Measurements from ENCODE around the gene ATXN2L. TPM values are rescaled to one million over a fixed set of nuclear protein-coding genes. Genes with fewer than 3 reads are reported as not detected.

Gene ATXN2L
- total RNA-seq, 1 experiment from 2014 or later: 270 TPM

DNA sequence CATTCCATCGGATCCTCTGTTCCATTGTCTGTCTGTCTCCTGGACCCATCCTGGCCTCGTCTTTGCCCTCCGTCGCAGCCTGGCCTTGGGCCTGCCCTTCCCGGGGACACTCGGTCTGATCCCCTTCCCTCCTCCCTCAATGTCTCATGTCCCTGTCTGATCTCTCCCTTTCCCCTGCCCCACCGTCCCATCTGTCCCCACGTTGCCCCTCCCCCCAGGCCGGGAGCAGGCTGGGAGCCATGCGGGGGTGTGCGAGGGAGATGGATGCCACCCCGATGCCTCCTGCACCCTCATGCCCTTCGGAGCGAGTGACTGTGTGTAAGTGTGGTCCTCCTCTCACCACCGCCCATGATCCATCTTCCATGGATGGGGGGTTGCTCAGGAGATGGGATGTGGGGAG is 50.2 kb downstream of the ATXN2L start:
- no peak for ATAC-seq
- 0 out of 2 replicates have a peak, but pooled peaks have one; percentile 13 for TF ChIP-seq POLR2AphosphoS5 (IDR thresholded peaks at IDR 0.05; ENCODE audit: low read depth, low read length)
- TF ChIP-seq, protein P1, sequence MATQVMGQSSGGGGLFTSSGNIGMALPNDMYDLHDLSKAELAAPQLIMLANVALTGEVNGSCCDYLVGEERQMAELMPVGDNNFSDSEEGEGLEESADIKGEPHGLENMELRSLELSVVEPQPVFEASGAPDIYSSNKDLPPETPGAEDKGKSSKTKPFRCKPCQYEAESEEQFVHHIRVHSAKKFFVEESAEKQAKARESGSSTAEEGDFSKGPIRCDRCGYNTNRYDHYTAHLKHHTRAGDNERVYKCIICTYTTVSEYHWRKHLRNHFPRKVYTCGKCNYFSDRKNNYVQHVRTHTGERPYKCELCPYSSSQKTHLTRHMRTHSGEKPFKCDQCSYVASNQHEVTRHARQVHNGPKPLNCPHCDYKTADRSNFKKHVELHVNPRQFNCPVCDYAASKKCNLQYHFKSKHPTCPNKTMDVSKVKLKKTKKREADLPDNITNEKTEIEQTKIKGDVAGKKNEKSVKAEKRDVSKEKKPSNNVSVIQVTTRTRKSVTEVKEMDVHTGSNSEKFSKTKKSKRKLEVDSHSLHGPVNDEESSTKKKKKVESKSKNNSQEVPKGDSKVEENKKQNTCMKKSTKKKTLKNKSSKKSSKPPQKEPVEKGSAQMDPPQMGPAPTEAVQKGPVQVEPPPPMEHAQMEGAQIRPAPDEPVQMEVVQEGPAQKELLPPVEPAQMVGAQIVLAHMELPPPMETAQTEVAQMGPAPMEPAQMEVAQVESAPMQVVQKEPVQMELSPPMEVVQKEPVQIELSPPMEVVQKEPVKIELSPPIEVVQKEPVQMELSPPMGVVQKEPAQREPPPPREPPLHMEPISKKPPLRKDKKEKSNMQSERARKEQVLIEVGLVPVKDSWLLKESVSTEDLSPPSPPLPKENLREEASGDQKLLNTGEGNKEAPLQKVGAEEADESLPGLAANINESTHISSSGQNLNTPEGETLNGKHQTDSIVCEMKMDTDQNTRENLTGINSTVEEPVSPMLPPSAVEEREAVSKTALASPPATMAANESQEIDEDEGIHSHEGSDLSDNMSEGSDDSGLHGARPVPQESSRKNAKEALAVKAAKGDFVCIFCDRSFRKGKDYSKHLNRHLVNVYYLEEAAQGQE (IDR thresholded peaks at IDR 0.05; ENCODE audit: insufficient read depth in 1 of 2, low read depth in 2 of 2, low read length in 1 of 2): no peak
- Histone ChIP-seq H3K27ac (ENCODE audit: low read length) (no peak overlapping the region), H3K27me3 (ENCODE audit: control insufficient read depth, insufficient read depth, low read length) (no peaks in the 10 kb centered on the region), H3K9me3 (ENCODE audit: control insufficient read depth, insufficient read depth, low read depth, low read length) (no peaks in the 10 kb centered on the region), H3K4me1 (ENCODE audit: control insufficient read depth, insufficient read depth, low read length) (peaks cover 26% of the 10 kb centered on the region), H3K36me3 (ENCODE audit: control insufficient read depth, insufficient read depth, low read length) (no peaks in the 10 kb centered on the region; the same call in 1 of the 2 replicates), H3K4me3 (ENCODE audit: low read depth in 2 of 2, low read length in 2 of 2) (no peak overlapping the region)
- ChIA-PET POLR2A (no interaction called here), CTCF (interaction anchor here (0.5 to 1.0 kb wide), 3 partner anchors 14 to 70 kb away, joined by 3 to 4 read pairs (median 4); no protein-coding TSS in a partner anchor)
- in situ Hi-C loops (cut with HindIII; ENCODE audit: low pct_unique_long_range_greater_than_20kb, low sequenced_read_pairs) (no loop called here), intact Hi-C loops (cut with micrococcal nuclease; ENCODE audit: unreplicated experiment) (loop anchor here (10.0 kb wide), 1 partner anchor 72 kb away; no protein-coding TSS in a partner anchor)
- no TSS peak for BruUV-seq (replicated peaks)
- DNase-seq (ENCODE audit: low read depth, low spot score): no peak

DNA sequence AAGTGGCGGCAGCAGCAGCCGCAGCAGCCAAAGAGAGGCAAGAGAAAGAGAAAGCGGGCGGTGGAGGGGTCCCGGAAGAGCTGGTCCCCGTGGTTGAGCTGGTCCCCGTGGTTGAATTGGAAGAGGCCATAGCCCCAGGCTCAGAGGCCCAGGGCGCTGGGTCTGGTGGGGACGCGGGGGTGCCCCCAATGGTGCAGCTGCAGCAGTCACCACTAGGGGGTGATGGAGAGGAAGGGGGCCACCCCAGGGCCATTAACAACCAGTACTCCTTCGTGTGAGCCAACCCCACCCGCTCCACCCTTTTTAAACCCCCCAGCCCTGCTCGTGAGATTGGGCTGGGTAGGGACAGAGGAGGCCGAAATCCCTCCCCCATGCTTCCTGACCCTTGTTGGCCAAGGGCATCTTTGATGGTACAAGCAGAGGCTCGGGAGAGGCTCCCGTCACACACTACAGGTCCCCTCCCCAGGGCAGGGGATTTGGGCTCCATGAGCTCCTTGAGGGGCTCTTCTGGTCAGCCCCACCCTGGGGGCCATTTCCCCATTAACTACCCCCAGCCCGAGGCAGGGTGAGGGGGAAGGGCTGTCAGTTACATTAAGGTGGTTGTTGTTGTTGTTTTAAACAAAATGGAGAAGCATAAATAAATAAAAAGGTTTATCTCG is 50.9 kb downstream of the ATXN2L start:
- Histone ChIP-seq H3K4me1 (ENCODE audit: control insufficient read depth, insufficient read depth, low read length) (peaks cover 27% of the 10 kb centered on the region), H3K27ac (ENCODE audit: low read length) (no peak overlapping the region), H3K4me3 (ENCODE audit: low read depth in 2 of 2, low read length in 2 of 2) (no peak overlapping the region), H3K27me3 (ENCODE audit: control insufficient read depth, insufficient read depth, low read length) (no peaks in the 10 kb centered on the region), H3K36me3 (ENCODE audit: control insufficient read depth, insufficient read depth, low read length) (no peaks in the 10 kb centered on the region; the same call in 1 of the 2 replicates), H3K9me3 (ENCODE audit: control insufficient read depth, insufficient read depth, low read depth, low read length) (no peaks in the 10 kb centered on the region)
- ATAC-seq: no peak
- CTCF ChIA-PET: interaction anchor here (0.5 to 1.0 kb wide), 2 partner anchors 62 to 69 kb away, joined by 3 to 4 read pairs; no protein-coding TSS in a partner anchor
- no peak for DNase-seq (ENCODE audit: low read depth, low spot score)
- in situ Hi-C loops (cut with HindIII; ENCODE audit: low pct_unique_long_range_greater_than_20kb, low sequenced_read_pairs) (no loop called here), intact Hi-C loops (cut with micrococcal nuclease; ENCODE audit: unreplicated experiment) (loop anchor here (10.0 kb wide), 1 partner anchor 71 kb away; no protein-coding TSS in a partner anchor)
- TSS peak; percentile 79 for BruUV-seq (replicated peaks)
- TF ChIP-seq, protein P1 (IDR thresholded peaks at IDR 0.05; ENCODE audit: insufficient read depth in 1 of 2, low read depth in 2 of 2, low read length in 1 of 2): no peak
- TF ChIP-seq, protein P2, sequence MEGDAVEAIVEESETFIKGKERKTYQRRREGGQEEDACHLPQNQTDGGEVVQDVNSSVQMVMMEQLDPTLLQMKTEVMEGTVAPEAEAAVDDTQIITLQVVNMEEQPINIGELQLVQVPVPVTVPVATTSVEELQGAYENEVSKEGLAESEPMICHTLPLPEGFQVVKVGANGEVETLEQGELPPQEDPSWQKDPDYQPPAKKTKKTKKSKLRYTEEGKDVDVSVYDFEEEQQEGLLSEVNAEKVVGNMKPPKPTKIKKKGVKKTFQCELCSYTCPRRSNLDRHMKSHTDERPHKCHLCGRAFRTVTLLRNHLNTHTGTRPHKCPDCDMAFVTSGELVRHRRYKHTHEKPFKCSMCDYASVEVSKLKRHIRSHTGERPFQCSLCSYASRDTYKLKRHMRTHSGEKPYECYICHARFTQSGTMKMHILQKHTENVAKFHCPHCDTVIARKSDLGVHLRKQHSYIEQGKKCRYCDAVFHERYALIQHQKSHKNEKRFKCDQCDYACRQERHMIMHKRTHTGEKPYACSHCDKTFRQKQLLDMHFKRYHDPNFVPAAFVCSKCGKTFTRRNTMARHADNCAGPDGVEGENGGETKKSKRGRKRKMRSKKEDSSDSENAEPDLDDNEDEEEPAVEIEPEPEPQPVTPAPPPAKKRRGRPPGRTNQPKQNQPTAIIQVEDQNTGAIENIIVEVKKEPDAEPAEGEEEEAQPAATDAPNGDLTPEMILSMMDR (IDR thresholded peaks at IDR 0.05): peak; percentile 88
- TF ChIP-seq SIN3A (IDR thresholded peaks at IDR 0.05; ENCODE audit: borderline replicate concordance, insufficient read depth, low read depth, low read length) (no peak), POLR2AphosphoS5 (IDR thresholded peaks at IDR 0.05; ENCODE audit: low read depth, low read length) (no peak), TCF7L2 (IDR thresholded peaks at IDR 0.05; ENCODE audit: low read depth, low read length) (no peak)
- POLR2A ChIA-PET: interaction anchor here (0.7 kb wide), 1 partner anchor 29 kb away, joined by 3 read pairs; no protein-coding TSS in a partner anchor

Data from Panc1 (cell line).